MCF 10A (cell line): ENCODE measurements around the gene NFAM1. TPM values are rescaled to one million over a fixed set of nuclear protein-coding genes. Genes with fewer than 3 reads are reported as not detected.

ENCODE experiments used
- BruUV-seq: library from RNA; stranded (reverse); fragments of 400-500 nt; replicated peaks from 2 replicates; lab custom pipeline; 2021; lab: Mats Ljungman, UMichigan
- CTCF ChIA-PET: fragments of 300-600 bp; sonication (Branson Sonifier 250); formaldehyde crosslinking; extraction: SDS; loops from one replicate; lab custom pipeline; 2021; ENCODE audit warnings: antibody characterized with exemption, inconsistent platforms; lab: Yijun Ruan, JAX
- POLR2A ChIA-PET: fragments of 300-600, 350-650 bp; sonication (Branson Sonifier 250); formaldehyde crosslinking; extraction: SDS; loops from one replicate; lab custom pipeline; 2020; ENCODE audit warnings: antibody characterized with exemption, inconsistent platforms; lab: Yijun Ruan, JAX
- DNase-seq: peaks from one replicate; pipeline ENCODE4 v3.0.0-alpha.2; 2018; ENCODE audit not compliant: unreplicated experiment
- H3K27ac Mint-ChIP-seq: one replicate; pipeline ENCODE4 v1.8.0; 2022; ENCODE audit warnings: mild to moderate bottlenecking, low read depth, mixed read lengths; ENCODE audit not compliant: unreplicated experiment
- H3K27me3 Mint-ChIP-seq: one replicate; pipeline ENCODE4 v1.8.0; 2022; ENCODE audit warnings: mixed read lengths; ENCODE audit not compliant: insufficient read depth, unreplicated experiment
- H3K36me3 Mint-ChIP-seq: one replicate; pipeline ENCODE4 v1.8.0; 2022; ENCODE audit warnings: mild to moderate bottlenecking, moderate library complexity, mixed read lengths; ENCODE audit not compliant: insufficient read depth, unreplicated experiment
- H3K4me1 Mint-ChIP-seq: one replicate; pipeline ENCODE4 v1.8.0; 2022; ENCODE audit warnings: mixed read lengths; ENCODE audit not compliant: insufficient read depth, unreplicated experiment
- H3K4me3 Mint-ChIP-seq: one replicate; pipeline ENCODE4 v1.8.0; 2022; ENCODE audit warnings: mild to moderate bottlenecking, moderate library complexity, mixed read lengths; ENCODE audit not compliant: unreplicated experiment
- H3K9me3 Mint-ChIP-seq: one replicate; pipeline ENCODE4 v1.8.0; 2022; ENCODE audit warnings: mixed read lengths; ENCODE audit not compliant: unreplicated experiment
- intact Hi-C: fragments of 100-400 bp; cut with micrococcal nuclease; formaldehyde crosslinking; loops from 2 replicates; pipeline ENCODE4 v1.14.1; 2022
- total RNA-seq: library from RNA; stranded (reverse); gene quantifications from 2 replicates; pipeline ENCODE4 v1.2.3, GENCODE V29; 2022
- TF ChIP-seq, protein P1 (sequence below): fragments of 200-600 bp; IDR thresholded peaks from one replicate; pipeline ENCODE4 v1.8.0; 2022; ENCODE audit warnings: antibody characterized with exemption, mild to moderate bottlenecking; ENCODE audit not compliant: unreplicated experiment

Gene NFAM1
- total RNA-seq, 1 experiment from 2014 or later = not detected

DNA sequence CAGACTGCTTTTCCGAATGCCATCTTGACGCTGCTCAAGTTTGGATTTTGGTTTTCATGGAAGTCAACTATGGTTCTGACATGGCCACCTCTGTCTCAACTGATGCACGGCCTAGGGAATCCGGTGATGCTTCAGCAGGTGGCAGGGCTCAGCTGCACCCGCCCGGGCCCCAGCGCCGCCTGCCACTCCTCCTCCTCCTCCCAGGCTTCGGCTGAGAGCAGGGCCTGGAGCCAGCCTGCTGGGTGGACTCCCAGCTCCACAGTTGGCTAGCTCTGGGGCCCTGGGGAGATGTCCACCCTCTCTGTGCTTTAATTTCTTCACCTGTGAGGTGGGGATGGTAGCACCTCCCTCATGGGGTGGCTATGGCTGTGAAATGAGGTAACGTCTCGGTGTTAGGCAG is 20.3 kb upstream of the NFAM1 start:
- Mint-ChIP-seq H3K27me3 (peaks cover 33% of the 10 kb centered on the region), H3K36me3 (no peaks in the 10 kb centered on the region), H3K27ac (no peak overlapping the region), H3K9me3 (no peaks in the 10 kb centered on the region), H3K4me3 (no peak overlapping the region), H3K4me1 (no peaks in the 10 kb centered on the region)
- intact Hi-C loops = no loop called here
- CTCF ChIA-PET = interaction anchor here (0.6 to 1.1 kb wide), 3 partner anchors 8 to 634 kb away, joined by 4 to 6 read pairs (median 4); no protein-coding TSS in a partner anchor
- TF ChIP-seq, protein P1, sequence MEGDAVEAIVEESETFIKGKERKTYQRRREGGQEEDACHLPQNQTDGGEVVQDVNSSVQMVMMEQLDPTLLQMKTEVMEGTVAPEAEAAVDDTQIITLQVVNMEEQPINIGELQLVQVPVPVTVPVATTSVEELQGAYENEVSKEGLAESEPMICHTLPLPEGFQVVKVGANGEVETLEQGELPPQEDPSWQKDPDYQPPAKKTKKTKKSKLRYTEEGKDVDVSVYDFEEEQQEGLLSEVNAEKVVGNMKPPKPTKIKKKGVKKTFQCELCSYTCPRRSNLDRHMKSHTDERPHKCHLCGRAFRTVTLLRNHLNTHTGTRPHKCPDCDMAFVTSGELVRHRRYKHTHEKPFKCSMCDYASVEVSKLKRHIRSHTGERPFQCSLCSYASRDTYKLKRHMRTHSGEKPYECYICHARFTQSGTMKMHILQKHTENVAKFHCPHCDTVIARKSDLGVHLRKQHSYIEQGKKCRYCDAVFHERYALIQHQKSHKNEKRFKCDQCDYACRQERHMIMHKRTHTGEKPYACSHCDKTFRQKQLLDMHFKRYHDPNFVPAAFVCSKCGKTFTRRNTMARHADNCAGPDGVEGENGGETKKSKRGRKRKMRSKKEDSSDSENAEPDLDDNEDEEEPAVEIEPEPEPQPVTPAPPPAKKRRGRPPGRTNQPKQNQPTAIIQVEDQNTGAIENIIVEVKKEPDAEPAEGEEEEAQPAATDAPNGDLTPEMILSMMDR = no peak
- BruUV-seq = no TSS peak
- POLR2A ChIA-PET = no interaction called here
- DNase-seq = no peak

DNA sequence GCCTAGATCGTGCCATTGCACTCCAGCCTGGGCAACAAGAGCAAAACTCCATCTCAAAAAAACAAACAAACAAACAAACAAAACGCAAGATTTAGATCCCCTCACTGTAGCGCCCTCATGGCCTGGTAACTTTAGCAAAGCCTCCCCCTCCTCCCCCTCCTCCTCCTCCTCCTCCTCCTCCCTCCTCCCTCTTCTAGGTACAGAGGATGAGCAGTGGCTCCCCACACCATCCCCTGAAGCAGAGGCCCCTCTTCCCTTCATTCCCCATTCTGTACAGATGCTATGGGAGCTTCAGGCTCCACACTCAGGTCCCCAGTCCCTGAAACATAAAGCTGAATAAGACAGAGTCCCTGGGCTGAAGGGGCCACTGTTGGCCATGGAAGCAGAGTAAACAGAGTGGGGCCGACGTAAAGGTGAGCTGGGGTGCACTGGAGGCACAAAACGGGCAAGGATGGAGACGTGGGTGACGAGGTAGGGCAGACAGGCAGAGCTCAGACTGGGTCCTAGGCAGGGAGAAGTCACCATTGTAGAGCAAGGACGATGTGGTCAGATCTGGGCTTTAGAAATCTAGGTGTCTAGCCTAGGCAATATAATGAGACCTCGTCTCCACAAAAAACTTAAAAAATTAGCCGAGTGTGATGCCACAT is 19.4 kb upstream of the NFAM1 start:
- Mint-ChIP-seq H3K36me3 (no peaks in the 10 kb centered on the region), H3K27me3 (peaks cover 28% of the 10 kb centered on the region), H3K4me3 (no peak overlapping the region), H3K27ac (no peak overlapping the region), H3K9me3 (no peaks in the 10 kb centered on the region), H3K4me1 (no peaks in the 10 kb centered on the region)
- TF ChIP-seq, protein P1 = no peak
- no peak for DNase-seq
- BruUV-seq = no TSS peak
- ChIA-PET POLR2A (no interaction called here), CTCF (interaction anchor here (0.6 to 0.8 kb wide), 2 partner anchors 10 to 14 kb away, joined by 3 read pairs; no protein-coding TSS in a partner anchor)
- intact Hi-C loops = no loop called here

DNA sequence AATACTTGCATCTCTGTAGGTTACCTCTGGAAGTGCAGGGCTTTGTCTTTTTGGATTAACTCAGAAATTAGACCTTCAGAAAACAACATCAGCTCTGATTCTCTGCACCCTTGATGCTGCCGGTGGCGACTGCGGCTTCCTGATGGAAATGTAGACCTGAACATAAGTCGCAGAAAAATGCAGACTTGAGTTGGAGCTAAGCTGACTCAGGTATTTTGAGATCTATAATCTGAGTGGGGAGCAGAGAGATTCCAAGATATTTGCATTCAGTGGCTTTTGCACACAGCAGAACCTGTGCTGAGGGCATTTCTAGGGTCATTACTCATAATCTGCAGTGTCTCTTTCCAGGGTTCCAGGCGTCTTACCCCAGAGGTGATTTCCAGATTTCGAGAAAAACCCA is 18.7 kb upstream of the NFAM1 start:
- H3K4me1 Mint-ChIP-seq = no peaks in the 10 kb centered on the region
- CTCF ChIA-PET = interaction anchor here (0.6 kb wide), 1 partner anchor 9 kb away, joined by 3 read pairs; no protein-coding TSS in a partner anchor
- no peak overlapping the region for H3K27ac Mint-ChIP-seq
- H3K4me3 Mint-ChIP-seq = no peak overlapping the region
- DNase-seq = no peak
- no TSS peak for BruUV-seq
- TF ChIP-seq, protein P1 = no peak
- intact Hi-C loops = no loop called here
- peaks cover 21% of the 10 kb centered on the region for H3K27me3 Mint-ChIP-seq
- no peaks in the 10 kb centered on the region for H3K9me3 Mint-ChIP-seq
- H3K36me3 Mint-ChIP-seq = no peaks in the 10 kb centered on the region
- POLR2A ChIA-PET = no interaction called here

DNA sequence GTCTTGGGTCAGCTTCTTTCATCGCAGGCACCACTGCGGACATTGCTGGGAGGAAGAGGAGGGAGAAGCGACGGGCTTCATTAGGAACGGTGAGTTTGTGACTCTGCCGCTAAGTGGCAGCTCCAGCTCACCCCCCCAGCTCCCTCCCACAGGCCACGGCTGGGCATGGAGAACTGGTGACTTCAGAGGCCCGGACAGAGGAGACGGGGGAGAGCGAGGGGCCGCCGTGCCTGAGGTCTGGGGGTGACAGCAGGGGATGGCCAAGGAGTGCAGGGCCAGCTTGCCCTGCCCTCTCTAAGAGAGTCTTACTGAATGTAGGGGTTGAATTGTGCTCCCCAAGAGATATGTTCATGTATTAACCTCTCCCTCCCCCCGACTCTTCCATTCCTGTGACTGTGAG is 13.9 kb upstream of the NFAM1 start:
- intact Hi-C loops = no loop called here
- Mint-ChIP-seq H3K36me3 (no peaks in the 10 kb centered on the region), H3K27me3 (peaks cover 20% of the 10 kb centered on the region), H3K27ac (no peak overlapping the region), H3K4me3 (no peak overlapping the region), H3K9me3 (no peaks in the 10 kb centered on the region), H3K4me1 (no peaks in the 10 kb centered on the region)
- DNase-seq = no peak
- CTCF ChIA-PET = interaction anchor here (1.0 kb wide), 1 partner anchor 8 kb away, joined by 4 read pairs; no protein-coding TSS in a partner anchor
- POLR2A ChIA-PET = interaction anchor here (1.1 kb wide), 1 partner anchor 11 kb away, joined by 3 read pairs; no protein-coding TSS in a partner anchor
- TF ChIP-seq, protein P1 = no peak
- no TSS peak for BruUV-seq
